Coronary artery (tissue), 2 donors: ENCODE measurements around the gene TMEM132D.

Experiments
- DNase-seq: peaks from one replicate; pipeline ENCODE4 v3.0.0-alpha.2; 2017; ENCODE audit warnings: low spot score
- H3K27ac ChIP-seq, 2 donors: fragments of 200-600 bp; sonication (generic); one replicate each; pipeline ENCODE4 v1.5.1; 2016 to 2019
- H3K4me3 ChIP-seq: fragments of 200-600 bp; sonication (generic); 2 replicates; pipeline ENCODE4 v1.5.1; 2016; ENCODE audit warnings: mild to moderate bottlenecking, moderate library complexity
- CTCF ChIP-seq: fragments of 200-600 bp; sonication (generic); IDR thresholded peaks from one replicate; pipeline ENCODE4 v1.5.1; 2019; ENCODE audit warnings: antibody characterized with exemption

TMEM132D gene

GRCh38 chr12:129607756-129608155 lies 296.1 kb downstream of the TMEM132D start:
- no peak for TF ChIP-seq CTCF
- H3K27ac ChIP-seq = no peak overlapping the region
- no peak for DNase-seq
- no peak overlapping the region for H3K4me3 ChIP-seq

- Histone ChIP-seq H3K27ac (no peak overlapping the region), H3K4me3 (no peak overlapping the region)
- no peak for TF ChIP-seq CTCF
- DNase-seq = no peak
These were observed 296.5 kb downstream of the TMEM132D start for GRCh38 chr12:129607301-129607700.

DNA sequence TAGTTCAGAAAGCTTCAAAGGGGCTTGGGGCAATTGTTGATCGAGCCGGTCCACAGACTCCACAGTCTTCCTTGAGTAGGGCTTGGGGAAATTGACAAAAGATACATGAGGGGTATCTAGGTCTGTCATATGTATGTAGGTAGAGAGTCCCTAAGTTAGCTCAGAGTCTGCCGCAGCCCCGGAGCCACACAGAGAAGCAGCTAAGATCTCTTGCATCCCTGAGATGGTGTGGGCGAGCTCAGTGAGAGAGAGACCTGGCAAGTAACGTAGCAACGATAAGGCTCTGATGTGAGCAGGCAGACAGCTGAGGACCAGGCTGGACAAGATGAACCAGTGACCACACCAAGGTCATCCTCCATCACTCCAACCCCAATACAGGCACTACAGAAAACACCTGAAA lies 297.6 kb downstream of the TMEM132D start:
- no peak for DNase-seq
- Histone ChIP-seq H3K27ac (no peak overlapping the region), H3K4me3 (no peak overlapping the region)
- no peak for TF ChIP-seq CTCF

DNA sequence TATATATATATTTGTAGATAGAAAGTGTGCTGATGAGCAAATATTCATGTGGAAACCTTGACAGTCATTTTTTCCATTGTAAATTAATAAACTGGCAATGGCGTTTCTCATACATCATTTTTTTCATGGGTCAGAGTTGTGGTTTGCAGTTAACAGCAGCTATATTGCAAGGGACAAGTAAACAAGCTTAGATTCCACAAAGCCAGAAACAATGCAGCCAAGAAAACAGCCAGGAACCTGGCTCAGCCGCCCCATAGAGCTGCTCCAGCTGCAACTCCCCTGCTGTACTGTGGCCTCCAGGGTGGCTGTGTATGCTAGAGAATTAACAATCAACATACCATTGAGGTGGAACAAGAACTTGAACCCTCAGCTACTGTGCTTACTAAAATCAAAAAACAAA lies 298.2 kb downstream of the TMEM132D start:
- no peak for TF ChIP-seq CTCF
- no peak for DNase-seq
- Histone ChIP-seq H3K27ac (no peak overlapping the region), H3K4me3 (no peak overlapping the region)

DNA sequence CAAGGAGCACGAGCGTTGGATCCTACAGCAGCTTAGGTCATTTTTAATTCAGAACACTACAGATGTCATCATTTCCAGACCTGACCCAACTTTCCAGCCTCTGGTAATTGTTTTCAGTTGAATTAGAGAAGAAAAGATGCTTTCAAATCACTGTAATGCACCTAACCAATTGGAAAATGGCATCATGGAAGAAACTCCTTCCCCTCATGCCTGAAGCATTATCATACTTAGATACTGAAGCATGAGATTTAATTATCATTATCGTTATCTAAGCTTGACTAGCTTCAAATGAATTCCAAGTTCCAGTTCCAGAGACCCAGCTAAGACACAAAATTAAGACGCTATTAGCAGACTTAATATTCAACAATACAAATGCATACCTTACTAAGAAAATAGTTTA lies 299.3 kb downstream of the TMEM132D start:
- DNase-seq = no peak
- Histone ChIP-seq H3K27ac (no peak overlapping the region), H3K4me3 (no peak overlapping the region)
- no peak for TF ChIP-seq CTCF

GRCh38 chr12:129599406-129599805 lies 304.4 kb downstream of the TMEM132D start:
- H3K4me3 ChIP-seq = no peak overlapping the region
- no peak for DNase-seq
- no peak overlapping the region for H3K27ac ChIP-seq
- TF ChIP-seq CTCF = no peak

DNA sequence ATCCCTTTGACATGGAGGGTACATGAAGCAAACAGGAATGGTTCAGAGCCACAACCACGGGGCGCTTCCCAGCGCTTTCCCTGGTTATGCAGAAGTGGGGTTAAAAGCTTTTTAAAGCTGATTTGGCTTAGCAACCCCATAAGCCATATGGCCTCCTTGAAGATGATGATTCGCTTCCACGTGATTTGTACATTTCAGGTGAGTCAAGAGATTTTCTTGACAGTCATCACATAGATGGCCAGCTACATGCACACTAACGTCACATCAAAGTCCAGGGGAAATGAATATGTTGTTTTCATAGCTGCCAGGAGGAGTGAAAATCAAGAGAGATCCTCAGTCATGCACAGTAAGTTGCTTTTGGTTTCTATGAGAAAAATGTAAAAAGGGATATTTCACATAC lies 309.7 kb downstream of the TMEM132D start:
- Histone ChIP-seq H3K4me3 (no peak overlapping the region), H3K27ac (no peak overlapping the region)
- no peak for TF ChIP-seq CTCF
- no peak for DNase-seq
